Stimulated activated naive CD8-positive, alpha-beta T cell treated with anti-CD3 and anti-CD28 coated beads, Interleukin-15, Interleukin-2, amounts not matched to agents 100 ng/mL and 50 ng/mL, for 24 hours (primary cell): ENCODE results near the gene SYTL3.

Experiments used
- H3K27ac Mint-ChIP-seq: one replicate; pipeline ENCODE4 v1.8.0; 2021; ENCODE audit warnings: mild to moderate bottlenecking, mixed read lengths
- H3K27me3 Mint-ChIP-seq: one replicate; pipeline ENCODE4 v1.8.0; 2021; ENCODE audit warnings: mixed read lengths
- H3K36me3 Mint-ChIP-seq: one replicate; pipeline ENCODE4 v1.8.0; 2021; ENCODE audit warnings: low read depth, mixed read lengths
- H3K4me1 Mint-ChIP-seq: one replicate; pipeline ENCODE4 v1.8.0; 2021; ENCODE audit warnings: low read depth, mixed read lengths
- H3K4me3 Mint-ChIP-seq: one replicate; pipeline ENCODE4 v1.8.0; 2021; ENCODE audit warnings: mild to moderate bottlenecking, mixed read lengths
- H3K9me3 Mint-ChIP-seq: one replicate; pipeline ENCODE4 v1.8.0; 2021; ENCODE audit warnings: mixed read lengths

The SYTL3 gene

GRCh38 chr6:158767709-158768108, 117.9 kb downstream of the SYTL3 start:
- Mint-ChIP-seq H3K9me3 (no peaks in the 10 kb centered on the region), H3K4me1 (peaks cover 33% of the 10 kb centered on the region), H3K4me3 (no peak overlapping the region), H3K36me3 (peaks cover 90% of the 10 kb centered on the region), H3K27me3 (no peaks in the 10 kb centered on the region), H3K27ac (peak overlapping the region; percentile 58)

- Mint-ChIP-seq H3K27me3 (no peaks in the 10 kb centered on the region), H3K36me3 (peaks cover 90% of the 10 kb centered on the region), H3K4me3 (no peak overlapping the region), H3K9me3 (no peaks in the 10 kb centered on the region), H3K27ac (peak overlapping the region; percentile 58), H3K4me1 (peaks cover 40% of the 10 kb centered on the region)
These were observed 118.6 kb downstream of the SYTL3 start for GRCh38 chr6:158768436-158768835.

- Mint-ChIP-seq H3K36me3 (peaks cover 90% of the 10 kb centered on the region), H3K4me3 (no peak overlapping the region), H3K27me3 (no peaks in the 10 kb centered on the region), H3K9me3 (no peaks in the 10 kb centered on the region), H3K4me1 (peaks cover 46% of the 10 kb centered on the region), H3K27ac (peak overlapping the region; percentile 76)
These were observed 119.4 kb downstream of the SYTL3 start for GRCh38 chr6:158769234-158769770.

- Mint-ChIP-seq H3K9me3 (no peaks in the 10 kb centered on the region), H3K4me3 (no peak overlapping the region), H3K27me3 (no peaks in the 10 kb centered on the region), H3K36me3 (peaks cover 90% of the 10 kb centered on the region), H3K27ac (peak overlapping the region; percentile 76), H3K4me1 (peaks cover 48% of the 10 kb centered on the region)
These were observed 120.0 kb downstream of the SYTL3 start for GRCh38 chr6:158769771-158770432.

GRCh38 chr6:158770533-158771330, 120.9 kb downstream of the SYTL3 start:
- Mint-ChIP-seq H3K27ac (peak overlapping the region; percentile 76), H3K27me3 (no peaks in the 10 kb centered on the region), H3K4me3 (no peak overlapping the region), H3K4me1 (peaks cover 53% of the 10 kb centered on the region), H3K36me3 (peaks cover 91% of the 10 kb centered on the region), H3K9me3 (no peaks in the 10 kb centered on the region)

GRCh38 chr6:158771399-158772152, 121.7 kb downstream of the SYTL3 start:
- Mint-ChIP-seq H3K27ac (peak overlapping the region; percentile 69), H3K27me3 (no peaks in the 10 kb centered on the region), H3K36me3 (peaks cover 93% of the 10 kb centered on the region), H3K4me3 (no peak overlapping the region), H3K4me1 (peaks cover 53% of the 10 kb centered on the region), H3K9me3 (no peaks in the 10 kb centered on the region)

- peaks cover 93% of the 10 kb centered on the region for H3K36me3 Mint-ChIP-seq
- peak overlapping the region; percentile 69 for H3K27ac Mint-ChIP-seq
- peaks cover 53% of the 10 kb centered on the region for H3K4me1 Mint-ChIP-seq
- H3K4me3 Mint-ChIP-seq: no peak overlapping the region
- no peaks in the 10 kb centered on the region for H3K27me3 Mint-ChIP-seq
- no peaks in the 10 kb centered on the region for H3K9me3 Mint-ChIP-seq
These were observed 122.3 kb downstream of the SYTL3 start for GRCh38 chr6:158772172-158772571.

GRCh38 chr6:158772851-158773371, 123.1 kb downstream of the SYTL3 start:
- H3K27me3 Mint-ChIP-seq: no peaks in the 10 kb centered on the region
- no peak overlapping the region for H3K4me3 Mint-ChIP-seq
- H3K9me3 Mint-ChIP-seq: no peaks in the 10 kb centered on the region
- H3K27ac Mint-ChIP-seq: peak overlapping the region; percentile 17
- peaks cover 53% of the 10 kb centered on the region for H3K4me1 Mint-ChIP-seq
- peaks cover 93% of the 10 kb centered on the region for H3K36me3 Mint-ChIP-seq

GRCh38 chr6:158773581-158774449, 124.0 kb downstream of the SYTL3 start:
- no peak overlapping the region for H3K4me3 Mint-ChIP-seq

GRCh38 chr6:158774717-158775449, 125.0 kb downstream of the SYTL3 start:
- H3K27me3 Mint-ChIP-seq: no peaks in the 10 kb centered on the region
- H3K36me3 Mint-ChIP-seq: peaks cover 91% of the 10 kb centered on the region
- H3K9me3 Mint-ChIP-seq: no peaks in the 10 kb centered on the region
- peak overlapping the region; percentile 6 for H3K27ac Mint-ChIP-seq
- peaks cover 57% of the 10 kb centered on the region for H3K4me1 Mint-ChIP-seq
- H3K4me3 Mint-ChIP-seq: no peak overlapping the region

More at GRCh38 chr6:158773581-158774449, 124.0 kb downstream of the SYTL3 start:
- Mint-ChIP-seq H3K4me1 (peaks cover 59% of the 10 kb centered on the region), H3K27ac (peak overlapping the region; percentile 6), H3K36me3 (peaks cover 93% of the 10 kb centered on the region), H3K27me3 (no peaks in the 10 kb centered on the region), H3K9me3 (no peaks in the 10 kb centered on the region)

GRCh38 chr6:158775832-158776231, 126.0 kb downstream of the SYTL3 start:
- H3K36me3 Mint-ChIP-seq: peaks cover 91% of the 10 kb centered on the region
- H3K9me3 Mint-ChIP-seq: no peaks in the 10 kb centered on the region
- no peak overlapping the region for H3K4me3 Mint-ChIP-seq
- H3K4me1 Mint-ChIP-seq: peaks cover 47% of the 10 kb centered on the region
- no peak overlapping the region for H3K27ac Mint-ChIP-seq
- no peaks in the 10 kb centered on the region for H3K27me3 Mint-ChIP-seq

- H3K27ac Mint-ChIP-seq: peak overlapping the region; percentile 42
- peaks cover 92% of the 10 kb centered on the region for H3K36me3 Mint-ChIP-seq
- H3K9me3 Mint-ChIP-seq: no peaks in the 10 kb centered on the region
- no peaks in the 10 kb centered on the region for H3K27me3 Mint-ChIP-seq
- H3K4me3 Mint-ChIP-seq: no peak overlapping the region
- H3K4me1 Mint-ChIP-seq: peaks cover 40% of the 10 kb centered on the region
These were observed 126.9 kb downstream of the SYTL3 start for GRCh38 chr6:158776737-158777136.

- H3K27me3 Mint-ChIP-seq: no peaks in the 10 kb centered on the region
- H3K36me3 Mint-ChIP-seq: peaks cover 93% of the 10 kb centered on the region
- H3K4me3 Mint-ChIP-seq: no peak overlapping the region
- H3K27ac Mint-ChIP-seq: peak overlapping the region; percentile 10
- H3K9me3 Mint-ChIP-seq: no peaks in the 10 kb centered on the region
- peaks cover 34% of the 10 kb centered on the region for H3K4me1 Mint-ChIP-seq
These were observed 127.7 kb downstream of the SYTL3 start for GRCh38 chr6:158777510-158777909.
